ENCODE measurements around the gene ATP6V0D1.

DNA sequence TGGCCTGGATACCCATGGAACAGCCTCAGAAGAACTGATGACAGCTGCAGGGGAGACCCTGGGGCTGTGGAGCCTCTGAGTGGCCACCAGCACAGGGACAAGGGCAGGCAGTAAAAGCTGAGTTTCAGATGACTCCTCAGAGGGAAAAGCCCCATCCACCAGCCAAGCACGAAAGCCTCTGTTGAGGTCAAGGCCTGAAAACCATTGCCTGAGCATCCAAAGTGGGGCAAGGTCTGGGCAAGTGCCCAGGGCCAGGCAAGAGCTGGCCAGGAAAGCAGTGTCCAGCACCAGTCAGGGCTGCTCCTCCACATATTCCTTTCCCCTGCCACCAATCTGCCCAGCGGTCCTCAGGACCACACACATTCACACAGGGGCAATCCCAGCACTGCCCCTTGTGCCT, 16.4 kb downstream of the ATP6V0D1 start:
- TF ChIP-seq CTCF (conservative IDR thresholded peaks at IDR 0.05; ENCODE audit: low read depth, low read length) = no peak
- no peak for TF ChIP-seq EZH2 (IDR thresholded peaks at IDR 0.05; ENCODE audit: low read length, unreplicated experiment)

Data from PC-3 (cell line).